Testis (tissue), 3 donors: Measurements from ENCODE around the gene PLIN5. TPM values are rescaled to one million over a fixed set of nuclear protein-coding genes. Genes with fewer than 3 reads are reported as not detected.

ENCODE experiments used
- DNase-seq: peaks from one replicate; pipeline ENCODE4 v3.0.0-alpha.2; 2019
- H3K27ac ChIP-seq, 2 donors: fragments of 200-600 bp; sonication (generic); one replicate each; pipeline ENCODE4 v1.5.1; 2019
- H3K27me3 ChIP-seq: fragments of 200-600 bp; sonication (generic); one replicate; pipeline ENCODE4 v1.5.1; 2019
- H3K36me3 ChIP-seq: fragments of 200-600 bp; sonication (generic); one replicate; pipeline ENCODE4 v1.5.1; 2017; ENCODE audit warnings: low read depth; ENCODE audit errors: missing control alignments
- H3K4me1 ChIP-seq: fragments of 200-600 bp; sonication (generic); one replicate; pipeline ENCODE4 v1.5.1; 2019
- H3K4me3 ChIP-seq, 2 donors: fragments of 200-600 bp; sonication (generic); one replicate each; pipeline ENCODE4 v1.5.1; 2017 to 2019
- H3K9me3 ChIP-seq: fragments of 200-600 bp; sonication (generic); one replicate; pipeline ENCODE4 v1.5.1; 2017
- CTCF ChIP-seq, 3 experiments: fragments of 450-650 bp in 2 of 3; fragments of 200-600 bp in 1 of 3; sonication (generic) in 1 of 3; IDR thresholded peaks; one replicate each; pipeline ENCODE4 v1.5.1; 2016 to 2019; ENCODE audit warnings: antibody characterized with exemption in 3 of 3, mild to moderate bottlenecking in 2 of 3, moderate library complexity in 1 of 3
- POLR2A ChIP-seq: fragments of 450-650 bp; IDR thresholded peaks from one replicate; pipeline ENCODE4 v1.6.1; 2017; ENCODE audit warnings: antibody characterized with exemption, mild to moderate bottlenecking, moderate library complexity
- WGBS, 2 donors: methylation state at CpG; one replicate each; pipeline ENCODE4 v1.1.5; 2018; 5-methylcytosine and 5-hydroxymethylcytosine counted together
- intact Hi-C: fragments of 100-400 bp; cut with DNase I; formaldehyde crosslinking; loops from one replicate; pipeline ENCODE4 v1.15.1; 2023; ENCODE audit warnings: low total_unique reads
- polyA plus RNA-seq: library from polyadenylated mRNA; stranded (reverse); fragments of 350-450 nt; fragmentation: Illumina TruSeq; extraction: RNeasy Lipid Tissue Mini Kit (QIAGEN cat#74804); gene quantifications from one replicate; pipeline ENCODE4 v1.2.3, GENCODE V29; 2014; ENCODE audit warnings: low read depth, low replicate concordance; ENCODE audit not compliant: insufficient read depth
- total RNA-seq, 2 donors: library from RNA; depleted of rRNA; stranded (reverse); fragments of >200 nt; gene quantifications; one replicate each; pipeline ENCODE4 v1.2.3, GENCODE V29; 2016

Gene PLIN5
- total and polyA plus RNA-seq, 3 donors from 2014 or later: 3.8 to 8.5 (median 7.4) TPM

GRCh38 chr19:4511300-4512054, 23.5 kb downstream of the PLIN5 start:
- H3K27ac ChIP-seq: no peak overlapping the region
- 85 to 90% methylated on average over 25 to 27 of the region's 27 CpGs for WGBS, 2 donors
- intact Hi-C loops: no loop called here
- no peaks in the 10 kb centered on the region for H3K9me3 ChIP-seq
- H3K36me3 ChIP-seq: no peaks in the 10 kb centered on the region
- no peak for TF ChIP-seq CTCF (IDR thresholded peaks at IDR 0.05)
- no peak for TF ChIP-seq POLR2A
- peaks cover 7% of the 10 kb centered on the region for H3K4me1 ChIP-seq
- DNase-seq: no peak
- H3K27me3 ChIP-seq: no peaks in the 10 kb centered on the region
- no peak overlapping the region for H3K4me3 ChIP-seq

- intact Hi-C loops: no loop called here
- Histone ChIP-seq H3K27me3 (no peaks in the 10 kb centered on the region), H3K4me3 (no peak overlapping the region), H3K9me3 (no peaks in the 10 kb centered on the region), H3K4me1 (peaks cover 7% of the 10 kb centered on the region), H3K36me3 (no peaks in the 10 kb centered on the region), H3K27ac (no peak overlapping the region)
- no peak for DNase-seq
- TF ChIP-seq CTCF (IDR thresholded peaks at IDR 0.05) (no peak), POLR2A (no peak)
- 85 to 90% methylated on average over 13 to 37 of the region's 37 CpGs for WGBS, 2 donors
Observed at GRCh38 chr19:4510435-4511255, 24.4 kb downstream of the PLIN5 start.

GRCh38 chr19:4508698-4509097, 26.3 kb downstream of the PLIN5 start:
- intact Hi-C loops: no loop called here
- Histone ChIP-seq H3K27me3 (no peaks in the 10 kb centered on the region), H3K9me3 (no peaks in the 10 kb centered on the region), H3K4me1 (peaks cover 17% of the 10 kb centered on the region), H3K27ac (no peak overlapping the region), H3K4me3 (no peak overlapping the region), H3K36me3 (no peaks in the 10 kb centered on the region)
- DNase-seq: no peak
- WGBS, 2 donors: 90% methylated on average over 11 to 21 of the region's 21 CpGs
- TF ChIP-seq POLR2A: no peak
- TF ChIP-seq CTCF (IDR thresholded peaks at IDR 0.05): no peak

- intact Hi-C loops: no loop called here
- no peaks in the 10 kb centered on the region for H3K9me3 ChIP-seq
- WGBS, 2 donors: 68 to 84% methylated on average over 7 to 17 of the region's 17 CpGs
- H3K27ac ChIP-seq: no peak overlapping the region
- no peak for TF ChIP-seq POLR2A
- TF ChIP-seq CTCF (IDR thresholded peaks at IDR 0.05): no peak
- H3K27me3 ChIP-seq: no peaks in the 10 kb centered on the region
- no peak for DNase-seq
- no peaks in the 10 kb centered on the region for H3K36me3 ChIP-seq
- peaks cover 21% of the 10 kb centered on the region for H3K4me1 ChIP-seq
- no peak overlapping the region for H3K4me3 ChIP-seq
Observed at GRCh38 chr19:4507804-4508203, 27.2 kb downstream of the PLIN5 start.
